IMR-90 (cell line): ENCODE measurements around the gene TP63. TPM values are rescaled to one million over a fixed set of nuclear protein-coding genes. Genes with fewer than 3 reads are reported as not detected.

Experiments
- ATAC-seq: fragments of 200-7000 bp; cut with Tn5 transposase; 2 replicates; pipeline ENCODE4 v1.9.1; 2020; ENCODE audit warnings: low read depth, mild to moderate bottlenecking, moderate library complexity
- BruUV-seq: library from RNA; stranded (reverse); fragments of 400-500 nt; replicated peaks from 2 replicates; lab custom pipeline; 2021; lab: Mats Ljungman, UMichigan
- CTCF ChIA-PET: fragments of 300-600 bp; formaldehyde crosslinking; extraction: SDS; loops from one replicate; lab custom pipeline; 2021; ENCODE audit warnings: antibody characterized with exemption; lab: Yijun Ruan, JAX
- POLR2A ChIA-PET: fragments of 300-600 bp; sonication (Branson Sonifier 250); formaldehyde crosslinking; loops from one replicate; lab custom pipeline; 2022; ENCODE audit warnings: antibody characterized with exemption; ENCODE audit not compliant: unreplicated experiment; lab: Charles Lee
- DNase-seq: peaks from one replicate; pipeline ENCODE4 v3.0.0; 2013
- H2AFZ ChIP-seq: replicated peaks from 2 replicates; pipeline ENCODE3; 2013; ENCODE audit warnings: low read length, mild to moderate bottlenecking; ENCODE audit not compliant: poor library complexity
- H2AK5ac ChIP-seq: 2 replicates; pipeline ENCODE4 v1.6.1; 2013; ENCODE audit warnings: low read depth, low read length, inconsistent platforms
- H2AK9ac ChIP-seq: replicated peaks from 2 replicates; pipeline ENCODE3; 2013; ENCODE audit warnings: mild to moderate bottlenecking, low read depth, low read length, moderate library complexity; ENCODE audit not compliant: poor library complexity
- H2BK120ac ChIP-seq: 2 replicates; pipeline ENCODE4 v1.6.1; 2013; ENCODE audit warnings: low read depth, low read length, inconsistent platforms
- H2BK15ac ChIP-seq: 3 replicates; pipeline ENCODE4 v1.6.1; 2013; ENCODE audit warnings: low read depth, low read length, inconsistent platforms
- H2BK20ac ChIP-seq: 2 replicates; pipeline ENCODE4 v1.6.1; 2013; ENCODE audit warnings: low read depth, mild to moderate bottlenecking, inconsistent platforms, low read length, moderate library complexity
- H2BK5ac ChIP-seq: 2 replicates; pipeline ENCODE4 v1.6.1; 2013; ENCODE audit warnings: mild to moderate bottlenecking, low read depth, low read length, inconsistent platforms; ENCODE audit not compliant: poor library complexity, severe bottlenecking
- H3K14ac ChIP-seq: replicated peaks from 2 replicates; pipeline ENCODE4 v1.6.1; 2013; ENCODE audit warnings: low read depth, low read length, inconsistent platforms
- H3K18ac ChIP-seq: 2 replicates; pipeline ENCODE4 v1.6.1; 2013; ENCODE audit warnings: low read depth, low read length, control low read depth
- H3K23ac ChIP-seq: 2 replicates; pipeline ENCODE4 v1.6.1; 2013; ENCODE audit warnings: low read depth, low read length, inconsistent platforms
- H3K27ac ChIP-seq: 2 replicates; pipeline ENCODE4 v1.5.1; 2013; ENCODE audit warnings: mild to moderate bottlenecking, control low read depth, low read length; ENCODE audit not compliant: insufficient read depth
- H3K27me3 ChIP-seq: 2 replicates; pipeline ENCODE4 v1.6.1; 2013; ENCODE audit warnings: low read length; ENCODE audit not compliant: control insufficient read depth, insufficient read depth
- H3K36me3 ChIP-seq: 2 replicates; pipeline ENCODE4 v1.6.1; 2013; ENCODE audit warnings: low read length, mixed read lengths; ENCODE audit not compliant: control insufficient read depth, insufficient read depth
- H3K4ac ChIP-seq: 2 replicates; pipeline ENCODE4 v1.6.1; 2013; ENCODE audit warnings: low read depth, low read length, inconsistent platforms
- H3K4me1 ChIP-seq: 2 replicates; pipeline ENCODE4 v1.6.1; 2013; ENCODE audit warnings: low read length, mixed read lengths; ENCODE audit not compliant: control insufficient read depth, insufficient read depth
- H3K4me2 ChIP-seq: 2 replicates; pipeline ENCODE4 v1.6.1; 2013; ENCODE audit warnings: low read depth, mild to moderate bottlenecking, control low read depth, low read length, moderate library complexity
- H3K4me3 ChIP-seq: 2 replicates; pipeline ENCODE4 v1.5.1; 2013; ENCODE audit warnings: low read depth, mild to moderate bottlenecking, control low read depth, low read length, moderate library complexity; ENCODE audit not compliant: insufficient read depth
- H3K56ac ChIP-seq: 2 replicates; pipeline ENCODE4 v1.6.1; 2013; ENCODE audit warnings: low read length, inconsistent platforms; ENCODE audit not compliant: insufficient read depth; ENCODE audit errors: extremely low read depth
- H3K79me1 ChIP-seq, 2 experiments: 2 replicates each; pipeline ENCODE4 v1.6.1; 2013; ENCODE audit warnings: low read length in 2 of 2, inconsistent platforms in 1 of 2, low read depth in 1 of 2
- H3K9ac ChIP-seq: 2 replicates; pipeline ENCODE4 v1.6.1; 2013; ENCODE audit warnings: low read depth, low read length, control low read depth
- H3K9me1 ChIP-seq: 2 replicates; pipeline ENCODE4 v1.6.1; 2013; ENCODE audit warnings: low read length, inconsistent platforms; ENCODE audit not compliant: insufficient read depth
- H3K9me3 ChIP-seq: 2 replicates; pipeline ENCODE4 v1.6.1; 2013; ENCODE audit warnings: low read length; ENCODE audit not compliant: control insufficient read depth, insufficient read depth
- H4K20me1 ChIP-seq: 2 replicates; pipeline ENCODE4 v1.6.1; 2013; ENCODE audit warnings: low read length, inconsistent platforms; ENCODE audit not compliant: insufficient read depth
- H4K5ac ChIP-seq: 2 replicates; pipeline ENCODE4 v1.6.1; 2013; ENCODE audit warnings: mild to moderate bottlenecking, low read depth, low read length, control low read depth
- H4K8ac ChIP-seq, 2 experiments: 2 replicates each; pipeline ENCODE4 v1.6.1; 2013; ENCODE audit warnings: low read depth in 2 of 2, low read length in 2 of 2, control low read depth in 1 of 2, inconsistent platforms in 1 of 2
- H4K91ac ChIP-seq: 2 replicates; pipeline ENCODE4 v1.6.1; 2013; ENCODE audit warnings: low read depth, low read length, inconsistent platforms; ENCODE audit not compliant: insufficient read depth
- CHD1 ChIP-seq: IDR thresholded peaks from 2 replicates; pipeline ENCODE4 v1.6.1; 2012; ENCODE audit warnings: low read depth, low read length, improper control_type of control experiment
- CTCF ChIP-seq: conservative IDR thresholded peaks from 2 replicates; pipeline ENCODE4 v1.5.1; 2012; ENCODE audit warnings: mild to moderate bottlenecking, low read depth, low read length, improper control_type of control experiment
- MXI1 ChIP-seq: IDR thresholded peaks from 2 replicates; pipeline ENCODE4 v1.6.1; 2012; ENCODE audit warnings: low read depth, mild to moderate bottlenecking, low read length, moderate library complexity, borderline replicate concordance
- NFE2L2 ChIP-seq: fragments of 150-350 bp; IDR thresholded peaks from 2 replicates; pipeline ENCODE4 v1.6.1; 2016; ENCODE audit warnings: low read depth, mild to moderate bottlenecking, low read length
- POLR2A ChIP-seq: IDR thresholded peaks from 2 replicates; pipeline ENCODE4 v1.6.1; 2012; ENCODE audit warnings: mild to moderate bottlenecking, low read depth, low read length
- RCOR1 ChIP-seq: IDR thresholded peaks from 2 replicates; pipeline ENCODE4 v1.6.1; 2012; ENCODE audit warnings: mild to moderate bottlenecking, low read length, improper control_type of control experiment; ENCODE audit not compliant: insufficient replicate concordance
- dilution Hi-C: fragments of 300-500 bp; cut with HindIII; formaldehyde crosslinking; loops from one replicate; pipeline ENCODE4 v1.14.3; 2018; ENCODE audit warnings: low sequenced_read_pairs; ENCODE audit not compliant: unreplicated experiment
- in situ Hi-C: fragments of 300-500 bp; cut with MboI; formaldehyde crosslinking; loops from 3 replicates; pipeline ENCODE4 v1.14.3; 2019; ENCODE audit warnings: low sequenced_read_pairs, inconsistent platforms, mixed read lengths
- intact Hi-C: fragments of 100-400 bp; cut with micrococcal nuclease; formaldehyde crosslinking; loops from 2 replicates; pipeline ENCODE4 v1.10.0; 2022
- polyA plus RNA-seq, 3 experiments: library from polyadenylated mRNA; depleted of rRNA; stranded (reverse); fragments of >200 nt; gene quantifications; 2 replicates each; pipeline ENCODE4 v1.2.3, GENCODE V29; 2012; ENCODE audit warnings: low replicate concordance in 1 of 3
- total RNA-seq: library from RNA; depleted of rRNA; stranded (reverse); fragments of >200 nt; gene quantifications from 2 replicates; pipeline ENCODE4 v1.2.3, GENCODE V29; 2012

The TP63 gene
- total and polyA plus RNA-seq, 2 of the 4 experiments (the other 2 are of a cell fraction): not detected

- no peaks in the 10 kb centered on the region for H3K9me1 ChIP-seq
- H3K27me3 ChIP-seq: no peaks in the 10 kb centered on the region; the same call in 1 of the 2 replicates
- dilution Hi-C loops: no loop called here
- BruUV-seq: no TSS peak
- in situ Hi-C loops: loop anchor here (10.0 kb wide), 1 partner anchor 289 kb away; no protein-coding TSS in a partner anchor
- POLR2A ChIA-PET: no interaction called here
- H3K9me3 ChIP-seq: no peaks in the 10 kb centered on the region
- H4K5ac ChIP-seq: no peak overlapping the region
- no peak overlapping the region for H3K14ac ChIP-seq
- H3K79me1 ChIP-seq: no peaks in the 10 kb centered on the region
- H2BK15ac ChIP-seq: no peak overlapping the region
- no peak overlapping the region for H3K18ac ChIP-seq
- DNase-seq (no peak), ATAC-seq (no peak)
- H3K4me1 ChIP-seq: no peaks in the 10 kb centered on the region
- no peak overlapping the region for H2AFZ ChIP-seq
- H3K4ac ChIP-seq: no peak overlapping the region
- H4K20me1 ChIP-seq: no peaks in the 10 kb centered on the region
- H2BK5ac ChIP-seq: no peak overlapping the region
- no peak overlapping the region for H2BK20ac ChIP-seq
- CTCF ChIA-PET: no interaction called here
- H3K23ac ChIP-seq: no peak overlapping the region
- no peak overlapping the region for H4K8ac ChIP-seq
- H3K4me2 ChIP-seq: no peak overlapping the region
- no peak overlapping the region for H4K91ac ChIP-seq
- no peak overlapping the region for H3K56ac ChIP-seq
- no peak overlapping the region for H3K27ac ChIP-seq
- H2AK9ac ChIP-seq: no peak overlapping the region
- TF ChIP-seq NFE2L2 (no peak), RCOR1 (no peak), MXI1 (no peak), CTCF (no peak), CHD1 (no peak), POLR2A (no peak)
- intact Hi-C loops: no loop called here
- H3K36me3 ChIP-seq: no peaks in the 10 kb centered on the region
- H3K9ac ChIP-seq: no peak overlapping the region
- no peak overlapping the region for H2AK5ac ChIP-seq
- no peak overlapping the region for H3K4me3 ChIP-seq
- no peak overlapping the region for H2BK120ac ChIP-seq
Observed at GRCh38 chr3:189655617-189656016, 24.4 kb downstream of the TP63 start.
